Renal pelvis (tissue), 12 donors: ENCODE results near the gene SLC9A7. TPM values are rescaled to one million over a fixed set of nuclear protein-coding genes. Genes with fewer than 3 reads are reported as not detected.
"Not testable (repeated sequence)": the region's sequence is repeated elsewhere in the genome, so short reads cannot be mapped to it uniquely, and the experiment has no call there.

Experiments
- DNase-seq: peaks from one replicate; pipeline ENCODE4 v3.0.0-alpha.2; 2013
- long read RNA-seq, 16 experiments: transcript quantifications; one replicate each; lab custom pipeline, GENCODE V29; 2026
- polyA plus RNA-seq, 3 donors: library from polyadenylated mRNA; unstranded; fragments of 120-200 nt; gene quantifications; one replicate each; pipeline ENCODE4 v1.2.1, GENCODE V29; 2013; ENCODE audit not compliant: insufficient read length in 3 of 3

Gene SLC9A7
- 1 to 10 TPM; 4.0 to 4.8 (median 4.2) TPM for polyA plus RNA-seq
- long read RNA-seq, donor 1: 0 reads
- long read RNA-seq, donor 2: 0 reads
- long read RNA-seq, donor 3: 0 reads
- long read RNA-seq, donor 4: 0 reads
- long read RNA-seq, donor 5: 0 reads
- long read RNA-seq, donor 6, full-length matches to known transcripts: 1 of 1 reads
- long read RNA-seq, donor 6, partial matches to known transcripts: 0 of 1 reads
- long read RNA-seq, donor 6, other reads (novel, unspliced or antisense): 0 of 1 reads
- long read RNA-seq, donor 7: 0 reads
- long read RNA-seq, donor 8: 0 reads
- long read RNA-seq, donor 9: 0 reads
- long read RNA-seq, donor 10: 0 reads
- long read RNA-seq, donor 11: 0 reads
- long read RNA-seq, donor 12, full-length matches to known transcripts: 1 of 1 reads
- long read RNA-seq, donor 12, partial matches to known transcripts: 0 of 1 reads
- long read RNA-seq, donor 12, other reads (novel, unspliced or antisense): 0 of 1 reads
- long read RNA-seq, donor 13: 0 reads
- long read RNA-seq, donor 14: 0 reads
- long read RNA-seq, donor 15: 0 reads
- long read RNA-seq, donor 16: 0 reads

- peak; percentile 44 for DNase-seq
These were observed at the start of gene SLC9A7 for GRCh38 chrX:46758956-46759644. TSS of gene SLC9A7 (minus strand) at chrX:46759118. CDS start at chrX:46759029, 89 bp downstream.

GRCh38 chrX:46805270-46805669, 46.4 kb upstream of the SLC9A7 start:
- DNase-seq: no peak

- no peak for DNase-seq
These were observed 44.2 kb upstream of the SLC9A7 start for GRCh38 chrX:46803140-46803539.

GRCh38 chrX:46796574-46797191, 37.8 kb upstream of the SLC9A7 start:
- DNase-seq: peak; percentile 42

GRCh38 chrX:46793386-46794143, 34.6 kb upstream of the SLC9A7 start:
- DNase-seq: no peak

GRCh38 chrX:46792810-46793188, 33.9 kb upstream of the SLC9A7 start:
- no peak for DNase-seq

- peak; percentile 9 for DNase-seq
These were observed 33.2 kb upstream of the SLC9A7 start for GRCh38 chrX:46791927-46792809.

GRCh38 chrX:46788902-46789301, 30.0 kb upstream of the SLC9A7 start:
- DNase-seq: no peak

- DNase-seq: not testable (repeated sequence)
These were observed 25.5 kb upstream of the SLC9A7 start for GRCh38 chrX:46784437-46784836.

GRCh38 chrX:46782034-46782433, 23.1 kb upstream of the SLC9A7 start:
- no peak for DNase-seq

- no peak for DNase-seq
These were observed 19.3 kb upstream of the SLC9A7 start for GRCh38 chrX:46777971-46778810.

- no peak for DNase-seq
These were observed 11.9 kb upstream of the SLC9A7 start for GRCh38 chrX:46770817-46771163.

- no peak for DNase-seq
These were observed 11.3 kb upstream of the SLC9A7 start for GRCh38 chrX:46770000-46770816.

GRCh38 chrX:46762963-46763362, 4.0 kb upstream of the SLC9A7 start:
- no peak for DNase-seq

- no peak for DNase-seq
These were observed 692 bp upstream of the SLC9A7 start for GRCh38 chrX:46759645-46759974.

GRCh38 chrX:46758163-46758955, 559 bp downstream of the SLC9A7 start:
- peak; percentile 5 for DNase-seq

GRCh38 chrX:46757593-46757992, 1.3 kb downstream of the SLC9A7 start:
- DNase-seq: no peak

- DNase-seq: no peak
These were observed 1.9 kb downstream of the SLC9A7 start for GRCh38 chrX:46757052-46757451.
